ENCODE data around the gene SSX2IP. TPM values are rescaled to one million over a fixed set of nuclear protein-coding genes. Genes with fewer than 3 reads are reported as not detected.

SSX2IP gene
- total RNA-seq, 1 experiment from 2014 or later = 20.8 TPM

GRCh38 chr1:84688463-84689061, 1.7 kb downstream of the SSX2IP start (continued):
- TF ChIP-seq STAT6 (CRISPR knock-in tag; conservative IDR thresholded peaks at IDR 0.05; ENCODE audit: low read depth) = no peak

GRCh38 chr1:84687714-84688462, 2.4 kb downstream of the SSX2IP start:
- ATAC-seq (no peak), DNase-seq (ENCODE audit: low spot score) (no peak)
- no peak overlapping the region for H3K4me3 Mint-ChIP-seq
- no peak for TF ChIP-seq JUN (CRISPR knock-in tag; IDR thresholded peaks at IDR 0.05)
- TF ChIP-seq ZMAT4 (CRISPR knock-in tag; IDR thresholded peaks at IDR 0.05) = no peak
- TF ChIP-seq ZNF425 (CRISPR knock-in tag; conservative IDR thresholded peaks at IDR 0.05) = no peak
- no peak for TF ChIP-seq ZNF423 (CRISPR knock-in tag; IDR thresholded peaks at IDR 0.05)
- no peak for TF ChIP-seq ZNF396 (CRISPR knock-in tag; IDR thresholded peaks at IDR 0.05; ENCODE audit: borderline replicate concordance)
- no peak for TF ChIP-seq ARID4B (CRISPR knock-in tag; IDR thresholded peaks at IDR 0.05; ENCODE audit: borderline replicate concordance)
- no peak for TF ChIP-seq MYBL2 (CRISPR knock-in tag; IDR thresholded peaks at IDR 0.05)
- TF ChIP-seq KAT7 (CRISPR knock-in tag; IDR thresholded peaks at IDR 0.05; ENCODE audit: borderline replicate concordance) = no peak
- TF ChIP-seq TCF7 (CRISPR knock-in tag; IDR thresholded peaks at IDR 0.05; ENCODE audit: low read depth) = no peak
- no peak for TF ChIP-seq ATF2 (CRISPR knock-in tag; IDR thresholded peaks at IDR 0.05; ENCODE audit: borderline replicate concordance, low read depth)
- TF ChIP-seq E2F5 (CRISPR knock-in tag; IDR thresholded peaks at IDR 0.05) = no peak
- TF ChIP-seq ZNF532 (CRISPR knock-in tag; IDR thresholded peaks at IDR 0.05; ENCODE audit: borderline replicate concordance) = no peak
- TF ChIP-seq ELF4 (CRISPR knock-in tag; IDR thresholded peaks at IDR 0.05; ENCODE audit: low read depth) = no peak
- TF ChIP-seq ZBTB21 (CRISPR knock-in tag; IDR thresholded peaks at IDR 0.05; ENCODE audit: borderline replicate concordance) = no peak
- ChIA-PET POLR2A (no interaction called here), CTCF (interaction anchor here (1.0 to 8.6 kb wide), 2 partner anchors 36 to 66 kb away, joined by 3 to 50 read pairs; no protein-coding TSS in a partner anchor)
- no peaks in the 10 kb centered on the region for H3K27me3 Mint-ChIP-seq (ENCODE audit: low read depth)
- H3K27ac Mint-ChIP-seq = no peak overlapping the region
- no peaks in the 10 kb centered on the region for H3K36me3 Mint-ChIP-seq
- peaks cover 46% of the 10 kb centered on the region for H3K4me1 Mint-ChIP-seq
- H3K9me3 Mint-ChIP-seq = 0 out of 2 replicates have a peak, but pooled peaks cover 3% of the 10 kb centered on the region
